Measurements from ENCODE around the gene FGGY.
"Not testable (repeated sequence)": the region's sequence is repeated elsewhere in the genome, so short reads cannot be mapped to it uniquely, and the experiment has no call there.

Gene FGGY

GRCh38 chr1:59692591-59692990 is 395.7 kb downstream of the FGGY start:
- peak; percentile 75 for DNase-seq

GRCh38 chr1:59693406-59693805 is 396.5 kb downstream of the FGGY start:
- no peak for DNase-seq

- no peak for DNase-seq
These were observed 398.4 kb downstream of the FGGY start for GRCh38 chr1:59695252-59695651.

GRCh38 chr1:59696421-59697115 is 399.7 kb downstream of the FGGY start:
- DNase-seq = no peak

GRCh38 chr1:59697150-59697800 is 400.4 kb downstream of the FGGY start:
- DNase-seq = no peak

GRCh38 chr1:59698386-59698785 is 401.5 kb downstream of the FGGY start:
- DNase-seq = no peak

- peak; percentile 69 for DNase-seq
These were observed 402.4 kb downstream of the FGGY start for GRCh38 chr1:59699227-59699847.

- no peak for DNase-seq
These were observed 404.5 kb downstream of the FGGY start for GRCh38 chr1:59701376-59701775.

- DNase-seq = no peak
These were observed 406.5 kb downstream of the FGGY start for GRCh38 chr1:59703226-59703917.

GRCh38 chr1:59703918-59704378 is 407.1 kb downstream of the FGGY start:
- DNase-seq = no peak

GRCh38 chr1:59704716-59705115 is 407.8 kb downstream of the FGGY start:
- DNase-seq = no peak

GRCh38 chr1:59705466-59706302 is 408.8 kb downstream of the FGGY start:
- DNase-seq = no peak

- DNase-seq = no peak
These were observed 409.4 kb downstream of the FGGY start for GRCh38 chr1:59706303-59706599.

- DNase-seq = no peak
These were observed 410.4 kb downstream of the FGGY start for GRCh38 chr1:59707178-59707791.

GRCh38 chr1:59709333-59709732 is 412.4 kb downstream of the FGGY start:
- no peak for DNase-seq

GRCh38 chr1:59710920-59711319 is 414.0 kb downstream of the FGGY start:
- DNase-seq = not testable (repeated sequence)

- DNase-seq = no peak
These were observed 417.3 kb downstream of the FGGY start for GRCh38 chr1:59714219-59714618.

GRCh38 chr1:59714966-59715365 is 418.1 kb downstream of the FGGY start:
- DNase-seq = no peak

- no peak for DNase-seq
These were observed 419.9 kb downstream of the FGGY start for GRCh38 chr1:59716832-59717231.

GRCh38 chr1:59718064-59718988 is 421.4 kb downstream of the FGGY start:
- DNase-seq = peak; percentile 14

GRCh38 chr1:59718989-59719360 is 422.1 kb downstream of the FGGY start:
- no peak for DNase-seq
